SK-N-MC (cell line): ENCODE results near the gene GBP6.
"Not testable (repeated sequence)": the region's sequence is repeated elsewhere in the genome, so short reads cannot be mapped to it uniquely, and the experiment has no call there.

Experiments
- EZH2 ChIP-seq: fragments of 200-600 bp; sonication (generic); IDR thresholded peaks from one replicate; pipeline ENCODE4 v1.6.1; 2017; ENCODE audit warnings: antibody characterized with exemption
- POLR2AphosphoS5 ChIP-seq: IDR thresholded peaks from 2 replicates; pipeline ENCODE4 v1.6.1; 2012; ENCODE audit warnings: mild to moderate bottlenecking, low read depth, low read length, borderline replicate concordance

- not testable (repeated sequence) for TF ChIP-seq EZH2, POLR2AphosphoS5
These were observed 10.0 kb downstream of the GBP6 start for GRCh38 chr1:89373810-89374209.
